Effector CD4-positive, alpha-beta T cell (primary cell): ENCODE data around the gene RPUSD2.

ENCODE experiments used
- DNase-seq: peaks from one replicate; pipeline ENCODE4 v3.0.0-alpha.2; 2020
- total RNA-seq: gene quantifications from one replicate; lab custom pipeline; 2026; lab: John Stamatoyannopoulos, UW

RPUSD2 gene, protein sequence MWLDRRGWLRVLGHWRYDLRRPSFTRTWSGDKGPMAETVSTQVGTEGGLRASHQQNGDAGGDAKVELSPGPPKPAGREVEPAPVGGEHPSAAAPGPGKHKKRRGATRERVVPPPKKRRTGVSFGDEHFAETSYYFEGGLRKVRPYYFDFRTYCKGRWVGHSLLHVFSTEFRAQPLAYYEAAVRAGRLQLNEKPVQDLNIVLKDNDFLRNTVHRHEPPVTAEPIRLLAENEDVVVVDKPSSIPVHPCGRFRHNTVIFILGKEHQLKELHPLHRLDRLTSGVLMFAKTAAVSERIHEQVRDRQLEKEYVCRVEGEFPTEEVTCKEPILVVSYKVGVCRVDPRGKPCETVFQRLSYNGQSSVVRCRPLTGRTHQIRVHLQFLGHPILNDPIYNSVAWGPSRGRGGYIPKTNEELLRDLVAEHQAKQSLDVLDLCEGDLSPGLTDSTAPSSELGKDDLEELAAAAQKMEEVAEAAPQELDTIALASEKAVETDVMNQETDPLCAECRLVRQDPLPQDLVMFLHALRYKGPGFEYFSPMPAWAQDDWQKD
- 15.4 reads per million, percentile 41 among the genes with 10 or more reads in this experiment for total RNA-seq

DNA sequence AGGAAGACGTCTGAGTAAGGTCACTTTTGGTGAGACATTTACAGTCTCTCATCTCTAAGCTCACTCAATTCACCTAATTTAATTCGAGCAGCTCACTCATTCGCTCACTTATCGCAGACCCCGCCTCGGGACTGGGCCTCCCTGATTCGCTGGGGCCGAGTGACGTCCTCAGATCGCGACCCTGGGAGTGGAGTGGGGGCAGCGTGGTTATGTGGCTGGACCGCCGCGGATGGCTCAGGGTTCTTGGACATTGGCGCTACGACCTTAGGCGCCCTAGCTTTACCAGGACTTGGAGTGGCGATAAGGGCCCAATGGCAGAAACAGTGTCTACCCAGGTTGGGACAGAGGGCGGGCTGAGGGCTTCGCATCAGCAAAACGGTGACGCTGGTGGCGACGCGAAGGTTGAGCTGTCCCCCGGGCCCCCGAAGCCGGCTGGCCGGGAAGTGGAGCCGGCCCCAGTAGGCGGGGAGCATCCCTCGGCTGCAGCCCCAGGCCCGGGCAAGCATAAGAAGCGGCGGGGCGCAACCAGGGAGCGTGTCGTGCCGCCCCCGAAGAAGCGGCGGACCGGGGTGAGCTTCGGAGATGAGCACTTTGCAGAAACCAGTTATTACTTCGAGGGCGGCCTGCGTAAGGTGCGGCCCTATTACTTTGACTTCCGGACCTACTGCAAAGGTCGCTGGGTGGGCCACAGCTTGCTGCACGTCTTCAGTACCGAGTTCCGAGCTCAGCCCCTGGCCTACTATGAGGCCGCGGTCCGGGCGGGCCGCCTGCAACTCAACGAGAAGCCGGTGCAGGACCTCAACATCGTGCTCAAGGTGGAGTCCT lies at the start of gene RPUSD2:
Gene RPUSD2 (plus strand): TSS at position 171 of the 825 bp plus-strand sequence. CDS start 39 bp downstream, at position 210.
- peak; percentile 93 for DNase-seq

DNA sequence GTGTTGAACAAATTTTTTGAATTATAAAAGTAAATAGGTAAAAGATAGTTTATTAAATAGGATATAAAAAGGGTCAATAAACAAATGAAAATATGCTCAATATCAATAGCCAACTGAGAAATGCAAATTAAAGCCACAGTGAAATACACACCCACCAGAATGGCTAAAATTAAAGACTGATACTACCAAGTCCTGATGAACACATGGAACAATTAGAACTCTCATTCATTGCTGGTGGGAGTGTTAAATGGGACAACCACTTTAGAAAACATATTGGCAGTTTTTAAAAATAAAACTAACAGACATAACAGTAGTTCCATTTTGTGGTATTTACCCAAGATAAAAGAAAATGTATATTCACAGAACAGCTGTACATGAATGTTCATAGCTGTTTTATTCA lies 45.5 kb upstream of the RPUSD2 start:
- no peak for DNase-seq

DNA sequence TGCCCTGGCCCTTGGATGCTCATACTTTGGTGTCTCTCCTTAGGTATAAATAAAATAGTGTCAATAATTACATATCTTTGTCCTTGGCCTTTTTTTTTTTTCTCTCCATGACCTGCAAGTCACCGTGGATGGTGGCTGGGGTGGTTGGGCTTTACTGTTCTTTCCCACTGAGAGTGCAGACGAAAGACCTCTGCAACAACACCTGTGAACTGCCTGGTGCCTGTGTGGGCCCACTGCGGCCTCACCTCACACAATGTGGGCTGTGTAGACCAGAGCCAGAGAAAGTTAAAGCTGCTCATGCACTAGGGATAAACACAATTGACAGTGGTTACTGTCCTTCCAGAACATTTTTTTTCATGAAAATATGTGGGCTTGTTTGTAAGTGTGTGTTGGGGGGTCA lies 43.2 kb upstream of the RPUSD2 start:
- no peak for DNase-seq

DNA sequence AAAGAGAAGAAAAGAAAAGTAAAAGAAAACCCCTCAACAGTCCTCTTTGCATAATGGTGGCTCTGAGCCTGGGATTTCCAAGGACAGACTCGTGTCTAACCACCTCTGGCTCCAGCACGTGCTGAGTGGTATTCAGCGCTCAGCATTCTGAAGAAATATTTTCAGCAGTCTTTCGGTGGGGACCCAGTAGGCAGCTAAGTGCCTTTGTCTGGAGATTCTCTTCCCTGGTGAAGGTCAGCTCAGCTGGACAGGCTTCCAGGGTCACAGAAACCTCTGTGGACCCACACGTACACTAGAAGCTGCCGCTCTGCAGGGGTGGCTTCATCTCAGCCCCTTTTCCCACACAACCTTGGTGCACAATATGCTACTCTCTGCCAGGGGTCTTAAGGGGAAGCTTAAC lies 40.3 kb upstream of the RPUSD2 start:
- DNase-seq, result no peak

DNA sequence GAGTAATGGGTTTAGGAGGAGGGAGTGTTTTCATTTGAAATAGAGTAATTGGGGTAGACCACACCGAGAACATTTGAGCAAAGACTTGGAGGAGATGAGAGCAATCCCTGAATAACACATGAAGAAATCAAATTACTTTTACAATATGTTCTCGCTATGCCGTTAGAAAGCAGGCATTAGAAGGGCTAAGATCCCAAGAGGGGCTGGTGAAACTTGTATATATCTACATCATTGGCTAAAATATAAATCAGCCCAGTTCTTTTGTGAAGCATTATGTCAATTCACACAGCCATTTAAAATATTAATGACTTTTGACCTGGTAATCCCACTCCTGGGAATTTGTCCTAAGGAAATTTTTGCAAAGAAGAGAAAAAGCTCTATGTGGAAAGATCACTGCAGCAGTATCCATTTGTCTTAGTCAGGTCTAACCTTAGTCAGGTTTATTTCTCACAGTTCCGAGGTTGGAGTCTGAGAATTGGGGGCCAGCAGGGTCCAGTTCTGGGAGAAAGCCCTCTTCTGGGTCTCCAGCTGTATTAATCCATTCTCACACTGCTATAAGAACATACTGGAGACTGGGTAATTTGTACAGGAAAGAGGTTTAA lies 35.2 kb upstream of the RPUSD2 start:
- DNase-seq, result no peak

DNA sequence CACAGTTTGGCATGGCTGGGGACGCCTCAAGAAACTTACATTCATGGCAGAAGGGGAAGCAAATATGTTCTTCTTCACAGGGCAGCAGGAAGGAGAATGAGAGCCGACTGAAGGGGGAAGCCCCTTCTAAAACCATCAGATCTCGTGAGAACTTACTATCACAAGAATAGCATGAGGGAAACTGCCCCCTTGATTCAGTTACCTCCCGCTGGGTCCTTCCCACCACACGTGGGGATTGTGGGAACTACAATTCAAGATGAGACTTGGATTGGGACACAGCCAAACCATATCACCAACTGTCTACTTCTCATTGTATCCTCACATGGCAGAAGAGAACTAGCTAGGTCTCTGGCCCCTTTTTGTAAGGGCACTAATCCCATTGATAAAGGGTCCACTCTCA lies 34.7 kb upstream of the RPUSD2 start:
- no peak for DNase-seq

DNA sequence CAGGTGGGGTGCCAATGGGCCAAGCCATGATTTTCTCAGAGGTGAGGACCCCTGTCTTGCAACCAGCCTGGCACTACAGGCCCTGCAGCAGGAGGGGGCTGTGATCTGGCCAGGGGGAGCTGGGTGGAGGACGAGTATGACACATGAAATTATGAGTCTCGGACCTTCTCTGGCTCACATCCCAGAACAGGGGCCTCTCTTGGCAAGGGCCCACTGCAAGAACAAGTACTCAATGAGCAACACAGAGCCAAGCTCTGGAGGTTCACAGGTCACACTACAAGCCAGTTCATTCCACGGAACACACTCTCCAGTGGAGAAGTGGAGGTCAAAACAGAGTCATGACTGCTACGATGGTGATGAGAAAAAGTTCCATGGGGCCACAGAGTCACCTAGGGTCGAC lies 32.6 kb upstream of the RPUSD2 start:
- no peak for DNase-seq

DNA sequence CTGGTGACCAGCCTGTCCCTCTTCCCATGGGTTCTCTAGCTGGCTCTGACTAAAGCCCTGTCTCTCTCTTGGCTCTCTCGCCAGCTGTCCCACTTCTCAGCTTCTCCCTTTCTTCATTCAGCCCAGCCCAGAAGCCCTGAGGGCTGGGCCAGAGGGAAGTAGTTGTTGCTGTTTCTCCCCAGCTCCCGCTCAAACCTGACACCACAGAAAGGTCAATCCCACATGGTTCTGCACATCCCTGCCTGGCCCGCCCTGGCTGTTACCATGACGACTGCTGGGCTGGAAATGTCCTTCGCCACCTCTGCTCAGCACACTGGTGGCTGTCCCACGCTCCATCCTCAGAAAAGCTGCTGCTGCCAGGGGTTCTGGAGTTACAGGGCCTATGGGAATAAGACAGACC lies 30.1 kb upstream of the RPUSD2 start:
- DNase-seq, result no peak

DNA sequence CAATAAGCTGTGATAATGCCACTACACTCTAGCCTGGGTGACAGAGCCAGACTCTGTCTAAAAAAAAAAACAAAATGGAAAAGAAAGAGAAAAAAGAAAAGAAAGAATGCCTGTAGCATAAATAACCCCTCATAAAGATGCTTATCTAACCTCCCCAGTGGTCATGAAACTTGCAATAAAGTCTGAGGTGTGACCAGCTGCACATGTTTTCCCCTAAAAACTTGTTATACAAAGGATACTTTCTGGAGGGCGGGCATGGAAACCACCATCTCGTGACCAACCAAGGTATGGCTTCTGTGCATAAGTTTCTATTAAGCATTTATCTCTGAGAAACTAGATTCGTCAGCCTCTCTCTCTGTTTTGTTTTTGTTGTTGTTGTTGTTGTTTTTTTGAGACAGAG lies 26.0 kb upstream of the RPUSD2 start:
- no peak for DNase-seq

DNA sequence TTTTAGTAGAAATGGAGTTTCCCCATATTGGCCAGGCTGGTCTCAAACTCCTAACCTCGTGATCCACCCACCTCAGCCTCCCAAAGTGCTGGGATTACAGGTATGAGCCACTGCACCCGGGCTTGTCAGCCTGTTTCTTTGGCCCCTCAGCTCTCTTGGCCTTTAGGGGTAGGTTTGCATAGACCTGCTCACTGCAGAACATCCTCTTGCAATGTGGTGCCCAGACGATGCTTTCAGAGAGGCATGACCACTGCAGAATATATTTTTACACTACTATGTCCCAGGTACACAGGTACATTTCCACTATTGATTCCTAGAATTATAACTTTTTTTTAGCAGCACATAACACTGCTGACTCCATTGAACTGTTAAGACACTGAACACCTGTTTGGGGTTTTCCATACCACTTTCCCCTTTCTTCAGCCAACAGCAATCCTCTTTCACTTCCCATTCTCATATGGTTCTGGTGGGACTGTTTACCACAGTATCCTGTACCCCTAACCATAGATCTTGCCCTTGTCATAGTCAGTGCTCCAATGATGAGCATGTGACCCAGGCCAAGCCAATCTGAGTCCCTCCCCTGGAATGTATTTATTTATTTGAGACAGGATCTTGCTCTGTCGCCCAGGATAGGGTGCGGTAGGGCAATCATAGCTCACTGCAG lies 25.3 kb upstream of the RPUSD2 start:
- no peak for DNase-seq

DNA sequence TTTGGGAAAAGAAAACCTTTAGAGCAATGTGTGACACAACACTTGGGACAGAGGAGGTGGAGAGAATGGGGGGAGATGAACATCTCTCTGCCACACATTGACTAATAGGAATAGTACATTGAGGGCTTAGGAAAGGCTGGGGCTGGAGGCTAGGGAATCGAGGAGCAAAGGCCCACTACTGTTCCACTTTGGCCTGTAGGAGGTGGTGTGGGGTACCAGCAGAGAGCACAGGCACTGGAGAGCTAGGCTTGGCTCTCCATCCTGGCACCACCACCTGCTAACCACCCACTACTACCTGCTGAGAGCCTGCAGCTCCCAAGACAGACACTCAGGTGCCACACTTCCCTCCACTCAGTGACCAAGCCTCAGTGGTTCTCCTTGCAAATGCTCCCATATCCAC lies 23.6 kb upstream of the RPUSD2 start:
- no peak for DNase-seq

DNA sequence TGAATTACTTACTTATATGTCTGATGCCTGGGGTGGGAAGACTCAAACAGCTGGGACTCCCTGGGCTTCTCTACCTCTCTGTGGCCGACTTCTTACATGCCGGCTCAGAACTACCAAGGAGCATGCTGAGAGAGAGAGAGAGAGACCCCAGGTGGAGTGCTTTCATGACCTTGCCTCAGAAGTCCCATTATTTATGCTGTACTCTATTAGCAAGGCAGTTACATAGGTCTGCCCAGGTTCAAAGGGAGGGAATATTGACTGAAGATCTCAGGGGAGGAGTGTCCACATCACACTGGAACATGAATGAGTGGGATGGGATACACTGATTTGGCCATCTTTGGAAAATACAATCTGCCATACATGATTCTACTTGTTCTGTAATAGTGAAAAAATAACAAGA lies 20.5 kb upstream of the RPUSD2 start:
- DNase-seq, result no peak

DNA sequence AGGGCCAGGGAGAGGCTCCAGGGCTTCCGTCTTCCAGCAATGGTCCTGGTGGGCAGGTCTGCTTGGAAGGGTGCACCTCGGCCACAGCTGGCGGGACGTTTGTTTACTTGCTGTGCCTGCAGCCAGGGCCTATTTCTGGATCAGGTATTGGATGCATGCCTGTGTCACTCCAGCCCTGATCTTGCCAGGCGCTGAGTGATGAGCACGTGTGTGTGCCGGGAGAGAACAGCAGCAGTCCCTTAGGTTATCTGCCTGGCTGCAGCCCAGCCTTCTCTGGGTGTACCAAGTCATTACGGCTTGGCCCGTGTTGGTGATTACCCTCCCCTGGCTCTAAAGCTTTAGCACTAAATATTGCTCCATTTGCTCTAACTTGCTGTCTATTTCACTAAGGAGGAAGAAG lies 19.2 kb upstream of the RPUSD2 start:
- no peak for DNase-seq

DNA sequence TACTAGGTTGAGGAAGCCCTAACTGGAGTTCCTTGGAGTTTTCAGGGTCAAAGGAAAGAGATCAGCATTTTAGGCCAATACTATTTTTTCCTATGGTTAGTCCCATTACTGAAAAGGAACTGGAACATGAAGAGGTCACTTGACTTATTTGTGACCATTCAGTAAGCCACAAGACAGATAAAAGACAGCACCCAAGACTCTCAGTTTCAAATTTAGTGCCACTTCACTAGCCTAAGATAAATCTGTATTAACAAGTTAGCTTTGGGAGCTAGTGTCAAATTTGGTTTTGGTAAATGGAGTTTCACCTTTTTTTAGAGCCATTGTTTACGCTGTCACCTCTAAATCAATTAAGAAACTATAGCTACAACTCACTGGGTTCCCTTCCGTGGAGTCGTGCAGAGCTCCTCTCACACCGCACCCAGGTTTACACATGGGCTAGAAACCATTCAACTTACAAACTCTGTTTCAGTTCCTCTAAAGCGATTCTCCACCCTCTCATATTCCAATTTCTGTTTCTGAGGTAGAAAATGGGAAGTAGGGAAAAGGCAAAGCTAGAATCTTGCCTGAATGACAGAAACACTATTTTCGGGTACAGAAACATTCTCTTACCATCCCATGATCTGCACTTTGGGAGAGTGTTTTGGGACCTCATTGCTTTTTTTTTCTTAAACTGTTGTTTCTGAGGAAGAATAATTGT lies 18.6 kb upstream of the RPUSD2 start:
- no peak for DNase-seq

DNA sequence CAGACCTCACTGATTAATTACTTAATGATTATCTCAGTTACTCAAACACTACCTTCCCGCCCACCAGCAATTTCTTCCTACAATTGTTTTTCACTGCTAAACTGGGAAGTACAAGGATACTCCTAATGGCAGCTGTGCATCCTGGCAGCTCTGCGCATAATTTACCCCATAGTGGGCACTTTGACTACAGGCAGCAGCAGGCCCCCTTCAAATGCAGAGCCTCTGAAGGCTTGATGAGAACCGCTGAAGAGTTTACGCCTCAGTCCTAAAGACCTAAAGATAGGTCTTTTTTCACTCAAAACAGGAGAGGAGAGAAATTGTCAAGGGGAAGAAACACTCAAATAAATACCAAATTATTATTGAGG lies 15.0 kb upstream of the RPUSD2 start:
- DNase-seq, result no peak

DNA sequence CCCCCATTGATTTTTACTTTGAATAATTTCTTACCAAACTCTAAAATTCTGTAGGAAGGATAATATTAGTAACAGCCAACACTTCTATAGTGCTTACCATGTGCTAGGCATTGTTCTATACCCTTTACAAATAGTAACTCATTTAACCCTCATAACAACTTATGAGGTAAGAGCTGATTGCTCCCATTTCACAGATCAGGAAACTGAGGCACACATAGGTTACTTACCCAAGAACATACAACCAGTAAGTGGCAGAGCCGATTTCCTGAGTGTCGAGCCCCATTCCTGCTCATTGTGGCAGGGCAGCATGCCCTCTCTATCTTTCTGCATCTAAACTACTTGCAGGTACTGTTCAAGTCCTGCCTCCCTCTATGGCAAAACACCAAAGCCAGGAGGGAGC lies 13.2 kb upstream of the RPUSD2 start:
- no peak for DNase-seq

DNA sequence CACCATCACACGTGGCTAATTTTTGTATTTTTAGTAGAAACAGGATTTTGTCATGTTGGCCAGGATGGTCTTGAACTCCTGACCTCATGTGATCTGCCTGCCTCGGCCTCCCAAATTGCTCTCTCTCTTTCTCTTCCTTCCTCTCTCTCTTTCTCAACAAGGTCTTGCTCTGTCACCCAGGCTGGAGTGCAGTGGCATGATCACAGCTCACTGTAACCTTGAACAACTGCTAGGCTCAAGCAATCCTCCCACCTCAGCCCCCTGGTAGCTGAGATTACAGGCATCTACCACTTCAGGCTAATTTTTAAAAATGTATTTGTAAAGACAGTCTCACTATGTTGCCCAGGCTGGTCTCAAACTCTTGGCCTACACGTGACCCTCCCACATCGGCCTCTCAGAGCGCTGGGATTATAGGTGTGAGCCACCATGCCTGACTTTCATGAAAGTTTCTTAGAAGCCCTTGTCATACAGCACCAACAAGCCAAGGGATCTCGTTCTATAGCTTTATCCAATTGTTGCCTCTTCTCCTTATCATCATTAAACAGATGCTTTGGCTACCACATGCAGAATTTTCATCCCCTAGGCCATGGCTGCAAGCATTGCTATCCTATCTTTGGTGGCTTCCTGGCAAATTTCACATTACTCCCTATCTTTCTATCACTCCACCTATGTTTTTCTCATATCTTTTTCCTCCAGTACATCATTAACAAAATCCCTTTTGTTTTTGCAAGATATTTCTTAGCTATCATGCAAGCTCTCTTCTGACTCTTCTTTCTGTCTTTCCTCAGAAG lies 10.0 kb upstream of the RPUSD2 start:
- no peak for DNase-seq

DNA sequence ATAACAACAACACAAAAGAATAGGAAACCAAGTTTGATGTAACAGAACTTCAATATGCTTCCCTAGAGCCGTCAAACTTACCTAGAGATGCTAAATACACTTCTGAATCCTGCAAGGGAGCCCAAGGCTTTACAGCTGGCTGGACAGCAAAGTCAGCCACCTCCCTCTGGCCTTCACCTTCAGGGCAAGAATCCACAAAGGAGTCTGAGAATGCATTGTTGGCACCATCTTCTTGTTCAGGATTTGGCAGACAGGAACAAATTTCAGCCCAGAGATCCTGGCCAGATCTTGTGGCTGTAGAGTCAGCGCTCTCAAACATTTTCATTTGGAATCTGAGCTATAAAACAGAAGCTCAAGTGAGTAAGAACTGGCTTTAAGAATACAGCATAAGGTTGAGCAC lies 6.4 kb upstream of the RPUSD2 start:
- DNase-seq, result no peak

DNA sequence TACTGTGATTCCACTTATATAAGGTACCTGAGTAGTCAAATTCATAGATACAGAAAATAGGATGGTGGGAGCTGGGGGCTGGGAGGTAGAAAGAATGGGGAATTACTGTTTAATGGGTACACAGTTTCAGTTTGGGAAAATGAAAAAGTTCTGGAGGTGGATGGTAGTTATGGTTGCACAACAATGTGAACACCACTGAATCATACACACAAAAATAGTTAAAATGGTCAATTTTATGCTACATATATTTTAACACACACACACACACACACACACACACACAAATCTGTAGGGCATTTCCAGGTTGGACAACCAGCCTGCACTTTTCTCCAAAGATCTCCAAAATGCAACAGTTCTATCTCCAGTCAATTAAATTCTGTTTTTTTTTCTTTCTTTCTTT lies 5.7 kb upstream of the RPUSD2 start:
- DNase-seq, result no peak

DNA sequence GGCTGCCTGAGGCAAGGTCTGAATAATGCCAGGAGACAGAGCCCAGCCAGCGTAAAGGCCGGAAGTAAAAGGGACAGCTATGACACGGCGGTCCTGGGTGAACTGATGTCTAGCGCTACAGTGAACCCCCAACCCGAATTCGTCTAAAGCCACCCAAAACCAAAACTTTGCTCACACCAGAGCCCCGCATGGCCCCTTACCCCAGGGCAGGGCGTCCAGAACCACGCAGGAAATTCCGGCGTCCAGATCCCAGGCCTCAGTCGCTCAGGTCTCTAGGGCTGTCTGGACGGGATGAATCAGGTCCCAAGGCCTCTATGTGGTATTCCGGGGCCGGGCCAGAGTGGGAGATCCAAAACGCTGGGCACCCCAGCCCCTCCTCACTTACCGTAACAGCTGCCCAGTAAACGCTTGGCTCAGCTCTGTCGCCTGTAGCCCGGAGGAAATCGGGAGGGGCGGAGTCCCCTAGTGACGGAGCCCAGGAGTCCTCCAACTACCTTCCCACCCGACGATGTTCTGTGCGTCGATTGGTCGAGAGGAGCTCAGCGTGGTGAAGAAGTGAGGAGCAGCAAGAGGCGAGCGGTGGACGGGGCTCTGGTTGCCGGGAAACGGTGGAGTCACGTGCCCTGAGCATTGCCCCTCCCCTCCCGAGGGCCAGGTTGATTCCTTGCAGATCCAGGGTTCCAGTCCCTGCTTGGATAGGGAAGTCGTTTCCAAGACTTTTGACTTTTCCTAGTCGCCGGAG lies 4.3 kb upstream of the RPUSD2 start, which contains the start of gene CCDC32:
Gene CCDC32 (minus strand): TSS at position 452 of the 742 bp plus-strand sequence. CDS start 2,027 bp downstream, outside the sequence.
- DNase-seq, result peak; percentile 94
